ACC112 (cell line): ENCODE measurements around the gene ZNF26.

ENCODE experiments used
- H2AFZ ChIP-seq: fragments of 200-600 bp; sonication (generic); one replicate; pipeline ENCODE4 v1.6.0; 2017; ENCODE audit warnings: antibody characterized with exemption, low read length; ENCODE audit not compliant: unreplicated experiment
- H3K27ac ChIP-seq: fragments of 200-600 bp; sonication (generic); 2 replicates; pipeline ENCODE4 v1.5.1; 2014; ENCODE audit warnings: low read depth, mild to moderate bottlenecking, antibody characterized with exemption, low read length, moderate library complexity
- H3K27me3 ChIP-seq: fragments of 200-600 bp; sonication (generic); 2 replicates; pipeline ENCODE4 v1.6.1; 2014; ENCODE audit warnings: mild to moderate bottlenecking, antibody characterized with exemption, low read length, moderate library complexity, mixed read lengths; ENCODE audit not compliant: insufficient read depth
- H3K36me3 ChIP-seq: fragments of 200-600 bp; sonication (generic); 2 replicates; pipeline ENCODE4 v1.6.1; 2016; ENCODE audit warnings: mild to moderate bottlenecking, antibody characterized with exemption, low read length, moderate library complexity, mixed read lengths; ENCODE audit not compliant: insufficient read depth
- H3K4me1 ChIP-seq: fragments of 200-600 bp; sonication (generic); one replicate; pipeline ENCODE4 v1.6.1; 2016; ENCODE audit warnings: low read length, mixed read lengths; ENCODE audit not compliant: insufficient read depth, unreplicated experiment, control insufficient read depth
- H3K4me3 ChIP-seq: fragments of 200-600 bp; sonication (generic); 2 replicates; pipeline ENCODE4 v1.5.1; 2014; ENCODE audit warnings: mild to moderate bottlenecking, low read depth, low read length
- H3K79me2 ChIP-seq: fragments of 200-600 bp; sonication (generic); one replicate; pipeline ENCODE4 v1.6.0; 2016; ENCODE audit warnings: low read length; ENCODE audit not compliant: control insufficient read depth, unreplicated experiment, insufficient read depth

The ZNF26 gene

GRCh38 chr12:132949936-132950837 is 36.0 kb upstream of the ZNF26 start:
- Histone ChIP-seq H3K79me2 (peaks cover 52% of the 10 kb centered on the region), H3K4me3 (no peak overlapping the region), H3K27ac (no peak overlapping the region), H3K4me1 (peaks cover 3% of the 10 kb centered on the region), H2AFZ (no peak overlapping the region), H3K27me3 (no peaks in the 10 kb centered on the region), H3K36me3 (peaks cover 67% of the 10 kb centered on the region)

DNA sequence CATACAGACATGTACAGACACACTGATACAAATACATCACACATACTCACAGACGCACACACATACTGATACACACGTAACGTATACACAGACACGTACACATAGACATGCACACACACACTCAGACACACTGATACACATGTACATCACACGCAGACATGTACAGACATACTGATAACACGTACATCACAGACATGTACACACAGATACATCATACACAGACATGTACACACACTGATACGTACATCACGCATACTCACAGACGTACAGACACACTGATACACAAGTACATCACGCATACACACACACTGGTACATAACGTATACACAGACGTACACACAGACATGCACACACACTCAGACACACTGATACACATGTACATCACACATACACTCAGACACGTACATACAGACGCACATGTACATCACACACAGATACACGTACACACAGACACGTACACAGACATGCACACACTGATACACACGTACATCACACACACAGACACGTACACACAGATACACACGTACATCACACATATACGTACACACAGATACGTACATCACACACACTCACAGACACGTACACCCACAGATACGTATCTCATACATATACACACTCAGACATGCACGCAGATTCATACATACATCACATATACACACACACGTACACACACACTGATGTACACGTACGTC is 35.2 kb upstream of the ZNF26 start:
- Histone ChIP-seq H3K27ac (no peak overlapping the region), H3K36me3 (peaks cover 59% of the 10 kb centered on the region), H3K4me1 (peaks cover 3% of the 10 kb centered on the region), H3K4me3 (no peak overlapping the region), H3K27me3 (no peaks in the 10 kb centered on the region), H2AFZ (no peak overlapping the region), H3K79me2 (peaks cover 53% of the 10 kb centered on the region)

DNA sequence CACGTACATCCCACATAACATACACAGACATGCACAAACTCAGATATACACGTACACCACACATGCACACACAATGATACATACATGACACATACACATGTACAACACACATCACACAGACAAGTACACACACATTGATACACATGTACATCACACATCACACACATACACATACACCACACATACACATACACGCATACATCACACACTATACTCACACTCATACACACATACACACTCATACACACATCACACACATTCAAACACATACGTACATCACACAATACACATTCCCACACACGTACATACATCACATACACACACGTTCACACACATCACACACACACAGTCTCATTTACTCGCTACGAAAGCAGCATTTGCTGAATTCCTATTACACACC is 34.5 kb upstream of the ZNF26 start:
- Histone ChIP-seq H3K79me2 (peaks cover 53% of the 10 kb centered on the region), H3K27me3 (no peaks in the 10 kb centered on the region), H2AFZ (no peak overlapping the region), H3K27ac (no peak overlapping the region), H3K36me3 (peaks cover 54% of the 10 kb centered on the region), H3K4me1 (peaks cover 3% of the 10 kb centered on the region), H3K4me3 (no peak overlapping the region)

- H3K27me3 ChIP-seq = no peaks in the 10 kb centered on the region
- peaks cover 3% of the 10 kb centered on the region for H3K4me1 ChIP-seq
- peaks cover 59% of the 10 kb centered on the region for H3K79me2 ChIP-seq
- H3K27ac ChIP-seq = no peak overlapping the region
- H3K4me3 ChIP-seq = no peak overlapping the region
- H2AFZ ChIP-seq = no peak overlapping the region
- H3K36me3 ChIP-seq = peaks cover 52% of the 10 kb centered on the region
Observed at GRCh38 chr12:132952371-132953162, 33.6 kb upstream of the ZNF26 start.

DNA sequence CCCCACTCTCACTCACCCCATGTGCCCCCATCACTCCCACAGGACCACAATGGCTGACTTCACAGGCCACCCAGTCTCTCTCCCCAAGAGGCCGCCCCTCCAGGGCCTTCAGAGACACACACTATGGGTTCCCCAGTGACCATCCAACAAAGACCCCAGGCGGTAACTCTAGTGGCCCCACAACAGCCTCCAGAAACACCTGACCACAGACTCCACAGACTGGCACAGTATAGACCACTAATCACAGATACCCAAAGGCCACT is 33.1 kb upstream of the ZNF26 start:
- Histone ChIP-seq H3K36me3 (peaks cover 47% of the 10 kb centered on the region), H3K79me2 (peaks cover 62% of the 10 kb centered on the region), H3K4me1 (peaks cover 3% of the 10 kb centered on the region), H3K27ac (no peak overlapping the region), H3K27me3 (no peaks in the 10 kb centered on the region), H3K4me3 (no peak overlapping the region), H2AFZ (no peak overlapping the region)

DNA sequence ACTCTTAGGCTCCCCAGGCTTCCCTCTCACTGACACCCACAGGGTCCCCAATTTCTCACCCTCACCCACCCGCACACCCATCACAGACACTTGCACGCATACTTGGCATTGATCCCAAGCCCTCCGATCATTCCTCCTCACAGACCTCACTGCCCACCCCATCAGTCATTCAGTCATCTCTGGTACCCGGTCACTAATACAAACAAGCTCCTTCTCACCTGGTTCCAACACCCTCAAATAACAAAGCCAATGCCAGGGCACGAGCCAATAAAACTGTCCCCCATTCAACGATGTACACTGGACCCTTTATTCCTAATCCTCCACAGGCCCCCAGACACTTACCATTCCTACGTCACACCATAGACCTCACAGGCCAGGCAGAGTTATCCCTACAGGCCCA is 32.4 kb upstream of the ZNF26 start:
- Histone ChIP-seq H3K79me2 (peaks cover 62% of the 10 kb centered on the region), H3K27me3 (no peaks in the 10 kb centered on the region), H3K36me3 (peaks cover 41% of the 10 kb centered on the region), H3K27ac (no peak overlapping the region), H2AFZ (no peak overlapping the region), H3K4me1 (peaks cover 3% of the 10 kb centered on the region), H3K4me3 (no peak overlapping the region)

DNA sequence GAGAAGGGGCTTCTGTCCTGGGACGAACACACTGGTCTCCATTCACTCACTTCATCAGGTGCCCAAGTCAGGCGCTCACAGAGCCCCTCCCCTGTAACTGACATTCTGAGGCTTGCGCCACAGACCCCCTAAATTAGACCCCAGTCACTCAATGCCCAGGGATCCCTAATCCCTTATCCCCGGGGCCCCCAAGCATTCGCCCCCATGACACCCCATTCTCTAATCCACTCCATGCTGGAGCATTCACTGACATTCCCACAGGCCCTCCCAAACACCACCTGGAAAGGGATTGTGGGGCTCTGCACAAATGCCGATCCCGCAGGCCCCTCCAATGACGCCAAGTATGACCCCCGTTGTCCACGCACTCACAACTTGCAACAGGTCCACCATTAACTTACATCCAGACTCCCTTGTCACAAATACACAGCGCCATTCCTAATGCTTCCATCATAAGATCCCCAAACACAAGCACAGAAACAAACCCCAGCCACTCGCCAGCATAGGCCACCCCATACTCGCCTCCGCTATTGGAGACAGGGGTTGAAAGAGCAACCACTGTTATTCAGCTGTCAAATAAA is 31.6 kb upstream of the ZNF26 start:
- H2AFZ ChIP-seq = no peak overlapping the region
- H3K4me3 ChIP-seq = peak overlapping the region; percentile 86
- H3K79me2 ChIP-seq = peaks cover 61% of the 10 kb centered on the region
- H3K27me3 ChIP-seq = no peaks in the 10 kb centered on the region
- peaks cover 33% of the 10 kb centered on the region for H3K36me3 ChIP-seq
- H3K4me1 ChIP-seq = peaks cover 3% of the 10 kb centered on the region
- peak overlapping the region; percentile 77 for H3K27ac ChIP-seq

GRCh38 chr12:132955094-132956010 is 30.8 kb upstream of the ZNF26 start:
- Histone ChIP-seq H3K27ac (peak overlapping the region; percentile 77), H3K27me3 (no peaks in the 10 kb centered on the region), H3K4me1 (peaks cover 3% of the 10 kb centered on the region), H3K79me2 (peaks cover 54% of the 10 kb centered on the region), H3K36me3 (peaks cover 25% of the 10 kb centered on the region), H2AFZ (peak overlapping the region; percentile 59), H3K4me3 (peak overlapping the region; percentile 86)

DNA sequence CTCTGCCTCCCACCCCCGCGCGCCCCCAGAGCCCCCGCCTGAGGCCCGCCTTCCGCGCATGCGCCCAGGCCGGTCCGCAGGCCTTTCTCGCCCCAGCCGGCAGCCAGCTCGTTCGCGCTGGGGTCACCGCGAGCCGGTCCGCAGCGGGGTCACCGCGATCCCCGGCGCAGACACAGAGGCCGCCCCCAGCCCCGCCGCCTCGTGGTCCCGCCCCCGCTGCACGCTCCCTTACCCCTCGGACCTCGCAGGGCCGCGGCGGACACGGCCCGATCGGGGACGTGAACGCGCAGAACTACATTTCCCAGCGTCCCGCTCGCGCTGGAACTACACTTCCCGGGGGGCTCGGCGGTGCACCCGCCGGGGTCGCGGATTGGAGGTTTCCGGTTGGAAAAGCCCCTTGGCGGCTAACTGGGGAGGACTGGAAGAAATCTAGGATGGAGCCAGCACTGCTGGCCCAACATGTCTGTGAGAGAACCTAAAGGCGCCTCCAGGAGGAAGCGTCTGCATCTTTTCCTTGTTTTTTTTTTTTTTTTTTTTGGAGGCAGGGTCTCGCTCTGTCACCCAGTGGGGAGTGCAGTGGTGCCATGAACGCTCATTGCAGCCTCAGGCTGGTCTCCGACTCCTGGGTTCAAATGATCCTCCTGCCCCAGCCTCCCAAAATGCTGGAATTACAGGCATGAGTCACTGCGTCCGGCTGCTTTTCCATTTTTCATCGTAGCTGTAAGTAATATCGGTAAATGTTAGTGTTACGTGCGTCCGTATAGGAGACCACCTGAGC is 30.0 kb upstream of the ZNF26 start, which contains the start of gene ZNF605:
TSS of gene ZNF605 (minus strand) at position 296 of the 778 bp plus-strand sequence. CDS start 10,671 bp downstream, outside the sequence.
- peaks cover 16% of the 10 kb centered on the region for H3K36me3 ChIP-seq
- no peaks in the 10 kb centered on the region for H3K27me3 ChIP-seq
- peaks cover 3% of the 10 kb centered on the region for H3K4me1 ChIP-seq
- peak within 1 kb of the TSS; percentile 77 for H3K27ac ChIP-seq
- H2AFZ ChIP-seq = peak within 1 kb of the TSS; percentile 89
- H3K79me2 ChIP-seq = peaks cover 46% of the 10 kb centered on the region
- H3K4me3 ChIP-seq = peak within 1 kb of the TSS; percentile 86
